AG10803 (cell line): ENCODE measurements around the gene NPFFR1.
A peak's percentile ranks its signal among the peaks of the same experiment; 100 is the strongest.
"Not testable (repeated sequence)": the region's sequence is repeated elsewhere in the genome, so short reads cannot be mapped to it uniquely, and the experiment has no call there.

Source experiments
- DNase-seq: peaks from one replicate; pipeline ENCODE4 v3.0.0; 2010; ENCODE audit warnings: low read depth
- H3K4me3 ChIP-seq: 2 replicates; pipeline ENCODE4 v1.5.1; 2011; ENCODE audit warnings: mild to moderate bottlenecking, low read length, control low read depth
- CTCF ChIP-seq: conservative IDR thresholded peaks from 2 replicates; pipeline ENCODE4 v1.5.1; 2011; ENCODE audit warnings: mild to moderate bottlenecking, low read length, control low read depth, inconsistent platforms

The NPFFR1 gene

GRCh38 chr10:70255329-70256299 is 28.2 kb downstream of the NPFFR1 start:
- H3K4me3 ChIP-seq, result no peak overlapping the region
- TF ChIP-seq CTCF, result no peak
- peak; percentile 15 for DNase-seq

GRCh38 chr10:70254778-70255328 is 29.0 kb downstream of the NPFFR1 start:
- H3K4me3 ChIP-seq, result no peak overlapping the region
- no peak for TF ChIP-seq CTCF
- no peak for DNase-seq

- DNase-seq, result no peak
- H3K4me3 ChIP-seq, result no peak overlapping the region
- TF ChIP-seq CTCF, result no peak
Observed at GRCh38 chr10:70253878-70254765, 29.7 kb downstream of the NPFFR1 start.

- no peak overlapping the region for H3K4me3 ChIP-seq
- no peak for DNase-seq
- TF ChIP-seq CTCF, result no peak
Observed at GRCh38 chr10:70250961-70251680, 32.7 kb downstream of the NPFFR1 start.

GRCh38 chr10:70247360-70247759 is 36.4 kb downstream of the NPFFR1 start:
- no peak overlapping the region for H3K4me3 ChIP-seq
- no peak for DNase-seq
- TF ChIP-seq CTCF, result no peak

- H3K4me3 ChIP-seq, result no peak overlapping the region
- DNase-seq, result no peak
- no peak for TF ChIP-seq CTCF
Observed at GRCh38 chr10:70241081-70241480, 42.7 kb downstream of the NPFFR1 start.

GRCh38 chr10:70239986-70240385 is 43.8 kb downstream of the NPFFR1 start:
- DNase-seq, H3K4me3 ChIP-seq: not testable (repeated sequence)

- H3K4me3 ChIP-seq, DNase-seq: not testable (repeated sequence)
Observed at GRCh38 chr10:70239077-70239976, 44.5 kb downstream of the NPFFR1 start.

GRCh38 chr10:70237958-70238536 is 45.8 kb downstream of the NPFFR1 start:
- not testable (repeated sequence) for DNase-seq, H3K4me3 ChIP-seq
